GM18502 (cell line): ENCODE data around the gene TP53BP2.
"Not testable (repeated sequence)": the region's sequence is repeated elsewhere in the genome, so short reads cannot be mapped to it uniquely, and the experiment has no call there.

Experiments used
- ATAC-seq: cut with Tn5 transposase; IDR thresholded peaks from one replicate; pipeline ENCODE4 v1.9.1; 2021; ENCODE audit warnings: mild to moderate bottlenecking; ENCODE audit not compliant: unreplicated experiment, poor library complexity

Gene TP53BP2

GRCh38 chr1:223859058-223859457, 13.3 kb upstream of the TP53BP2 start:
- no peak for ATAC-seq

DNA sequence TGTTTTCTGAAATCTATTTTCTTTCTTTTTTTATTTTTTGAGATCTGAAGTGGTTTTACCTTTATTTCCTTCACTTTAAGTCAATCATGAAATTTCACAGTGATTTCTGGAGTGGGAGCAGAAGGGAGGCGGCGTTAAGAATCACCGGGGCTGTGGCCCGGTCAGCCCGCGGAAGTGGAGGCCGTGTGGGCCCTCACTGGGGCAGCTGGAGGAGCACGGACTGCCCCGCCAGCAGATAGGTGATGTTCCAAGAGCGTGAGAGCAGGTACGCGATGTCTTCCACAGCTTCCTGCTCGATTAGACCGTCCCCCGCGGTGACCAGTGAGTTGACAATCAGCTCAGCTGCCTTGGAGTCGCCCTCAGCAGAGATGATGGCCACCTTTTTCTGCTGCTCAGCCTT, 10.6 kb upstream of the TP53BP2 start:
- ATAC-seq: no peak

DNA sequence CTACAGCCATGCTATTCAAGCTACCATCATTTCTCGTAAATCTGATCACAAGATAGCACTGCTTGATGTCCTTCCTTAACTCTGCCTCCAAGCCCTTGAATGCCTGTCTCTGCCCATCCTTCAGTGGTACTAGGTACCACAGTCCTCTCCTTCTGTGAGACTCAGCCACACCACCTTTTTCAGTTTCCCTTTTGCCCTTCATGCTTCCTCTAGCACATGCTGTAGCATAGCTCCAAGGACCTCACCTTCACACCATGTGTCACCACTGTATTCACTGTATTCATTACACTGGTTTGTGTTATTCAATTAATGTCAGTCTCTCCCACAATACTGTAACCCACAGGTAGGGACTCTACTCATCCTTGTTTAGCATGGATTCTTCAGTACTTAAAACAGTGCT, 8.0 kb upstream of the TP53BP2 start:
- peak; percentile 46 for ATAC-seq

DNA sequence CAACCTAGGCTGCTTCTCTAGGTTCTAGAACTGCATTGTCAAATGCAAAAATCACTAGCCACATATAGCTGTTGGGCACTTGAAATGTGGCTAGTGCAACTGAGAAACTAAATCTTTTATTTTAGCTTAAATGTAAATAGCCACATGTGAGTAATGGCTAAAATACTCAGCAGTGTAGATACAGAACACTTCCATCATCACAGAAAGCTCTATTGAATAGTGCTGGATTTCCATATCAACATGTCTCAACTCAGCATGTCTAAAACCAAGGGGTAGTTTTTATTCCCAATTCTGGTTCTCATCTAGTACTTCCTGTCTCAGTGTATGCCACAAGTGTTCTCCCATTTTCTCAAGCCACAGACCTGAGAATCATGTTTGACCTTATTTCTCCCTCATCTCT, 7.5 kb upstream of the TP53BP2 start:
- no peak for ATAC-seq

DNA sequence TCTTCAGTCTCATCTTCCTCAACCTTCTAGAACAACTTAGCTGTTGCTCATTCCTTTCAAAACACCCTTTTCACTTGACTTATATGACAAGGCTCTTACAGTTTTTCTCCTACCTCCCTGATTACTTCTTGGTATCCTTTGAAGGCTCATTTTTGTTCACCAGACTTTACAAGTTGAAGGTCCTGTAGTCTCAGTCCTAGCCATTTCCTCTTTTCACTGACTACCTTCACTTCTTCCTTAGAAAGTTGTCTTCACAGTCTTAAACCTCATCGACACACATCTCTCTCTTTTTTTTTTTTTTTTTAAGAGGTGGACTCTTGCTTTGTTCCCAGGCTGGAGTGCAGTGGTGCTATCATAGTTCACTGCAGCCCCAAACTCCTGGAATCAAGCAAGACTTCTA, 6.6 kb upstream of the TP53BP2 start:
- no peak for ATAC-seq

DNA sequence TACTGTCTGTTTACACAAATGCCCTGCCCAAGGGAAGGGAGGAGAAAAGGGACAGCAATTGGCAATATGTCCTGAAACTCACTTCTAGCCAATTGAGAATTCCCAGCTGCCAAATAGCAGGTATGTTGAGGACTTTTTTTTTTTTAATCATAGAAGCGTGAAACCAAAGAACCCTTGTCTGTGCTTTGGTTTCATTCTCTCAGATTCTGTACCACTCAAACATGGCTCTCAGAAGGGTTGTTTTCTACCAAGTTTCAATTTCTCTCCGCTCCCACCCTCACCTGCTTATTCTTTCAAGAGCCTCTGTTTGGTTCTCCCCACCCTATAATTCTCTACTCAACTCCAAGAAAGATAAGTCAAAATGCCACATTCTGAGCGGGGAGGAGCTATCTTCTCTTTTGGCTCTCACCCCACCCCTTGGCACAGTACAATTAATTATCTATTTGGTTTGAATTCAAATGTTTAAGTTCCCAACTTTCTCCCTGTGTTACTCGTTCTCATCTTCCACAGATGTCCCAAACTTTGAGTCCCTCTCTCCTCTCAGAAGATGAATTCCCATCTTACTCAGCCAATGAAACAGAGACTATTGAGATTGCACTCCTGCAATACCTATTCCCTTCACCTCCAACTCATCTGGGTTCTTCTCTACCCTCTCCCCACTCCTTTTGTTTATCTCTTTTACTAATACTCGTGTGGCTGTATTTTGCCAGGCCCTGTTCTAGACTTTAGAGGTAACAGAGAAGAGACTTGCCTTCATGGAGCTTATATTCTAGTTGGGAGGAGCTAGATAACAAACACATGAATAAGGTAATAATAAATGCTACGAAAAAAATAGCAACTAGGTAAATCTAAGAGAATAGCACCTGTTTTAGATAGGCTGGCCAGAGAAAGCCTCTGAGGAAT, 3.9 kb upstream of the TP53BP2 start:
- no peak for ATAC-seq

GRCh38 chr1:223848536-223848935, 2.8 kb upstream of the TP53BP2 start:
- no peak for ATAC-seq

DNA sequence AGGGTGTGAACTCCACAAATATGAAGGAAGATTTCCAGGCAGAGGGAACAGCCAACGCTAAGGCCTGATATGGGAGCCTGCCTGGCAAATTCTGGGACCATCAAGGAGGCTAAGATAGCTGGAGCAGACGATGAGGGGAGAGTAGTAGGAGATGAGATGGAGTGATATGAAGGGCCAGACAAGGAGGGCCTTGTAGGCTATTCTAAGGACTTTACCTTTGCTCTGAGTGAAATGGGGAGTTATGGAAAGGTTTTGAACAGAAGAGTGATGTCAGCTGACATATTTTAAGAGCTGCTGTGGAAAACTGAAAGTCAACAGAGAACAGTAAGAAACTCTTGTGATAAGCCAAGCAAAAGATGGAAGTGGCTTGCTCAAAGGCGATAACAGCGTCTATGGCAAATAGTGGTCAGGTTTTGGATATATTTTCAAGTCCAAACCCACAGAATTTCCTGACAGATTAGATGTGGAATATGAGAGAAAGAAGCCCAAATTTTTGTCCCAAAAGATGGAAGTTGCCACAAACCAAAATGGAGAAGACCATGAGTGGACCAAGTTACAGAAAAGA, 2.1 kb upstream of the TP53BP2 start:
- ATAC-seq: no peak

- peak; percentile 29 for ATAC-seq
Measured at GRCh38 chr1:223845037-223845809, 524 bp downstream of the TP53BP2 start.

GRCh38 chr1:223844787-223845036, 1.0 kb downstream of the TP53BP2 start:
- ATAC-seq: no peak

DNA sequence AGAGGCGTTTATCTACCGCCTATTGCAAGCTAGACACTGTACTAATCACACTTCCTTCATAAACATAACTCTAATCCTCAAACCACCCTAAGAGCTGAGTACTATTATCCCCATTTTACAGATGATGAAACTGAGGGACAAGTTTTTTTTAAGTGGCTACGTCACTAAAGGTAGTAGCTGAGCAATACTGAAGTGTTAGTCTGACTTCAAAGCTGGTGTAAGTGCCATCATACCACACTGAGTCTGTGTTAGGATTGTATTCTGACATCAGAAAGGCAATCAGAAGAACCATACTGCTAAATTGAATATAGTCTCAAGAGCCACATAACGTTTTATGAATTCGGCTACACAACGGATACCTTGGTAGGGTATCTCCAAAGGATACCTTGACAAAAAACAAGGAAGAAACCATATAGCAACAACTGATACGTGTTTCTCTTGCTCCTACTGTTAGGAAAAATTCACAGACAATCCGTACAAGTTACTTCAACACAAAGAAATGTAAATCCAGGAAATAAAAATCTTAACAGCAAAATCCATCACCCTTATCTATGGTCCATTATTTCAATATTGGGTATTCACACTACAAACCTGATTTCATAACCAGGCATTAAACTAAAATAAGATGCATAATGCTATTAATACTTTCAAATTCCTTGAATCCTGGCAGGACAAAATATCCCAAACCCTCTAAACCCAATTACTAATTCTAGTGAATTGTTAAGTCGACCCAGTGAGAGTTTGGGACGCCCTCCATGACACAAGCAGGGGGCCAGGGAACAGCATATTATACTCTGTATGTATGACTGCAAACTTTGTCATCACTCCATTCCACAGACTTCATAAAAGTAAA, 1.6 kb downstream of the TP53BP2 start:
- ATAC-seq: no peak

DNA sequence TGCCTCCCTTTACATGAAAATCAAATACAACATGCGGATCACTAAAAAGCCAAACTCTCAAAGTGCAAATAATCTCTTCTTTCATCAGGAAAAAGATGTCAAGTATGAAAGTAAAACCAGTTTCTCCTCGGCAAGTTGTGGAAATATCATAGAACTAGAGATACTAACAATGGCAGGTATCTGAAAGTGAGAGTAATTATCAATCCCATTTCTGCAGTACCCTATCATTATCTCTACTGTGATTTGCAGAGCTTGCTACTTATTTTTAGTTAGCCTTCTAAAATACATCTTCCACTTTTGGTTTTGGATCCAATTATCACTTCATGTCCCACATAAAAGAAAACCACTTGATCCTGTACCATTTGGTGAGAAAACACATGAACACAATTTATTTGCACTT, 3.0 kb downstream of the TP53BP2 start:
- no peak for ATAC-seq

DNA sequence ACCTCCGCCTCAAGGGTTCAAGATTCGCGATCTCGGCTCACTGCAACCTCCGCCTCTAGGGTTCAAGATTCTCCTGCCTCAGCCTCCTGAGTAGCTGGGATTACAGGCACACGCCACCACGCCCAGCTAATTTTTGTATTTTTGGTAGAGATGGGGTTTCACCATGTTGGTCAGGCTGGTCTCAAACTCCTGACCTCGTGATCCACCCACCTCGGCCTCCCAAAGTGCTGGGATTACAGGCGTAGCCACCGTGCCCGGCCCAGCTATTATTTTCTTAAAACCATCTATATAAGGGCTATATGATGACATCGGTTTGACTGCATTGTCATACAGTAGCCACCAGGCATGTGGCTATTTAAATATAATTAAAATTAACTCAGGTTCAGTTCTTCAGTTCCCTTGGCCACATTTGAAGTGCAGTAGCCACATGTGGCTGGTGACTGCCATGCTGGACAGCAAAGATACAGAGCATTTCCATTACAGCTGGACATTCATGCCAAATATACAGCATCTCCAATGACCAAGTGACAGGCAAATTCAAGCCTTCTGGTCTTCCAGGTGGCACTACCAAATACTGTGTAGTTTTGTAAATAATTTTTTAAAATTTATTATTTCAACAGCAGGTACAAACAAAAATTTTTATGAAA, 3.6 kb downstream of the TP53BP2 start:
- ATAC-seq: not testable (repeated sequence)

DNA sequence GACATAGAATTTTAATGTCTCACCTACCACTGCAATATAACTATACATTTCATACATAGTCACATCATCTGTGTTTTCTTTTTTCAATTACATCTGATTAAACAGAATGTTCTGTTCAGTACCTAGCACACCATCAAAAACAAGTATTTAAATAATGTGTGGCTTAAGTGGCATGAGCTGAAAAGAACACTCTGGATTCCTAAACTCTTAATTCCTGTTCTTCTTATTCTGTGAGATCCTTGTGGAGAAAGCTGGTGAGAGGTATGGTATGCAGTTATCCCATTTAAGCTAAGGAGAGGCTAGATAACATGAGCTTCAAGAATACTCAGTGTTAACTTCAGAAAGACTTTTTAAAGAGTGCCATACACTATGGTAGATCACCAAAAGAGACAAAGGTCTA, 5.5 kb downstream of the TP53BP2 start:
- ATAC-seq: no peak

DNA sequence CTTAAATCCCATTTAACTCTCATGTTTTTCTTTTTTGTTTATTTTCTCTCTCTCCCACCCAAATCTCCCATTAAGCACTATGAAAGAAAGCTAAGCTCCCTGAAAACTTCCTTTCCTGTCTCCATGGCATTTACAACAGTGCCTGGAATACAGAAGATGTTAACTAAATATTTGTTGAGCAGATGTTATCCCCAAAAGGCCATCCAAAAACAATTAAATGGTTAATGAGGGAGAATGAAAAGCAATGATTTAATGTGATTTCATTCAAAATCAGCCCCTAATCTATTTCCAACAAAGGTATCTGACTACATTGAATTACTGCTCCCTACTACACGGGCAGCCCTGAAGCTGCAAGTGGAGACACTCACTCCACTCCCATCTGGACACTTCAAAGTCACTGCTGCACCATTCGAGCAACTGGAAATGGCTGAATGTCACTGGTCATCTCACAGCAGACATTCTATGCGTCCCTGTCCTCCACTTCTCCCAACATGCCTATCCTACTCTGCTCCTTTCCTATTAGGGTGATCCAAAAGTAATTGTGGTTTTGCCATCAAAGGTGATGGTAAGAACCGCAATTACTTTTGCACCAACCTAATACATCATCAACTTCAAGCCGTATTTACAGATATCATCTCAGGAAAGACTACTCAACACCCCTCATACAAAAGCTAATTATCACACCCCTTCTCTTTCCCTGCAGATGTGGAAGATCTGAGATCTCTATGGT, 7.5 kb downstream of the TP53BP2 start:
- no peak for ATAC-seq

GRCh38 chr1:223837687-223838086, 8.1 kb downstream of the TP53BP2 start:
- no peak for ATAC-seq

DNA sequence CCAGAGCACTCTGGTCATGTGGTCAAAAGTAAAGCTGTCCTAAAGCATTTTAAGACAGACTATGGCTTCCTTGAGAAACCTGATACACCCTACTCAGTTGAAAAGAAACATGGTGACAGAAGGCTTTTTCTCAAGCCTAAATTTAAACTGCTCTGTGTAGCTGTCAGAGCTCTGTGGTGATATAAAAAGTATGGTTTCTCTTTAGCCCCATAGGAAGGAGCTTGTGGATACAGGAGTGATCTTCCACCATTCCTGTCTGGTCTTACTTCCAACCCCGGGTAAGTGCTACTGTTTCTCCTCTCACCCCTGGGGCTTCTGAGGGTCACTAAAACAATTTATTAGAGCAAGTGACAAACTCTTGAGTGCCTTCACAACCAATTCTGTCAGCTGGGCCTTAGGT, 8.5 kb downstream of the TP53BP2 start:
- ATAC-seq: no peak

DNA sequence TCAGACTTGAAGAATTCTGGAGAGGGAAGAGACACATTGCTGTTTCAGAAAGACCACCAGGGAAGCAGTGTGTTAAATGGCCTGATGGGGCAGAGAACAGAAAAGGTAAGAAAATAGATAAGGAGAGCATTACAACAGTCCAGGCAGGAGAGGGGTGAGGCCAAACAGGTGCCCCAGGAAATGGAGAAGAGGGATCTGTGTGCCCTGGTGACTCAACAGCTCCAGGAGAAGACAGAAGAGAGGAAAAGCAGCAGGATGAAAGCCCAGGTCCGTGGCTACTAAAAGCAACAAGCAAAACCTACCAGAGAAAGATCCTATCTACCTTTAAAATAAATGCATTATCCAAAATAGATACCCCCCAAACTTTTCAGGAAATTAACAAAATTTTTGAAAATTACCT, 9.2 kb downstream of the TP53BP2 start:
- ATAC-seq: no peak

DNA sequence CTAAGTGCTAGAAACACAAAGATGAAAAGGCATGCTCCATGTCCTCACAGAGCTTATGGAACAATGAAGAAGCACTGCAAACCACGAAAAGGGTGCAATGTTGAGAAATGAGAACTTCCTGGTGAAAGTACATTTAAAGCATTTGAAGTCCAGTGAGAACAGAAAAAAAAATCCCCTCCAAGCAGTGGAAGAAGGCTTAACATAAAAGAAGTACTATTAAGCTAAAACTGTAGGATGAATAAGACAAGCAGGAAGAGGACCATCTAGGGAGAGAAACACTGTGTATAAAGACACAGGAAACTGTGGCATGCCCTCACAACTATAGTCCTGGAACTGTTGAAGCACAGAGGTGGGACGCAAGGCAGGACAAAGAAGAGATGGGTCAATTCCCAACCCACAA, 10.0 kb downstream of the TP53BP2 start:
- ATAC-seq: no peak
